NB4 (cell line): ENCODE results near the gene GPR68.
A peak's percentile ranks its signal among the peaks of the same experiment; 100 is the strongest.

Experiments used
- DNase-seq: peaks from one replicate; pipeline ENCODE4 v3.0.0; 2010; ENCODE audit warnings: low read depth
- H3K4me3 ChIP-seq: one replicate; pipeline ENCODE4 v1.5.1; 2011; ENCODE audit warnings: mild to moderate bottlenecking, low read depth, low read length, moderate library complexity
- MYC ChIP-seq: IDR thresholded peaks from 2 replicates; pipeline ENCODE4 v1.6.1; 2011; ENCODE audit warnings: low read depth, low read length
- POLR2A ChIP-seq: IDR thresholded peaks from 2 replicates; pipeline ENCODE4 v1.6.1; 2011; ENCODE audit warnings: mild to moderate bottlenecking; ENCODE audit not compliant: insufficient read length; ENCODE audit errors: extremely low read depth
- TF ChIP-seq, protein P1 (sequence below): IDR thresholded peaks from one replicate; pipeline ENCODE4 v1.5.1; 2012; ENCODE audit warnings: low read depth, low read length
- TF ChIP-seq, protein P2 (sequence below): IDR thresholded peaks from 2 replicates; pipeline ENCODE4 v1.6.1; 2011; ENCODE audit warnings: low read depth, low read length

Gene GPR68

GRCh38 chr14:91290986-91291385, 46.5 kb upstream of the GPR68 start:
- TF ChIP-seq POLR2A (no peak), MYC (no peak)
- TF ChIP-seq, protein P1, sequence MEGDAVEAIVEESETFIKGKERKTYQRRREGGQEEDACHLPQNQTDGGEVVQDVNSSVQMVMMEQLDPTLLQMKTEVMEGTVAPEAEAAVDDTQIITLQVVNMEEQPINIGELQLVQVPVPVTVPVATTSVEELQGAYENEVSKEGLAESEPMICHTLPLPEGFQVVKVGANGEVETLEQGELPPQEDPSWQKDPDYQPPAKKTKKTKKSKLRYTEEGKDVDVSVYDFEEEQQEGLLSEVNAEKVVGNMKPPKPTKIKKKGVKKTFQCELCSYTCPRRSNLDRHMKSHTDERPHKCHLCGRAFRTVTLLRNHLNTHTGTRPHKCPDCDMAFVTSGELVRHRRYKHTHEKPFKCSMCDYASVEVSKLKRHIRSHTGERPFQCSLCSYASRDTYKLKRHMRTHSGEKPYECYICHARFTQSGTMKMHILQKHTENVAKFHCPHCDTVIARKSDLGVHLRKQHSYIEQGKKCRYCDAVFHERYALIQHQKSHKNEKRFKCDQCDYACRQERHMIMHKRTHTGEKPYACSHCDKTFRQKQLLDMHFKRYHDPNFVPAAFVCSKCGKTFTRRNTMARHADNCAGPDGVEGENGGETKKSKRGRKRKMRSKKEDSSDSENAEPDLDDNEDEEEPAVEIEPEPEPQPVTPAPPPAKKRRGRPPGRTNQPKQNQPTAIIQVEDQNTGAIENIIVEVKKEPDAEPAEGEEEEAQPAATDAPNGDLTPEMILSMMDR, result no peak
- TF ChIP-seq, protein P2, sequence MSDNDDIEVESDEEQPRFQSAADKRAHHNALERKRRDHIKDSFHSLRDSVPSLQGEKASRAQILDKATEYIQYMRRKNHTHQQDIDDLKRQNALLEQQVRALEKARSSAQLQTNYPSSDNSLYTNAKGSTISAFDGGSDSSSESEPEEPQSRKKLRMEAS, result no peak
- H3K4me3 ChIP-seq, result no peak overlapping the region

DNA sequence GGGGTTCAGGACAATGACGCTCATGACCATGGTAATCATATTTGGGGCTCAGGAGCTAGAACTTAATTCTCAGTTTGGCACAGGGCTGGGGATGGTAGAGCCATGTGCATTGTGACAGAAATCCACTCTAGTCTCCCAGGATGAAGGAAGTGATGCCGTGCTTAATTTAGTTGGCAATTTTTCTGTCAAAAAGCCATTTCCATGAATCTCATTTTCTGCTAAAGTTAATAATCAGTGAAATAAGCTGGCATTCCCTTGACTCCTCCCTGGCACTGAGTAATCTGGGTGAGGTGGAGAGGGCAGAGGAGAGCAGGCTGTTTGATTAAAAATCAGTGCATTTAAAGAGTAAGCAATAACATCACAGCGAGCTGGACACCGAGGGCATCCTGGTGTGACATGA, 45.0 kb upstream of the GPR68 start:
- DNase-seq, result no peak
- TF ChIP-seq MYC (no peak), POLR2A (no peak)
- TF ChIP-seq, protein P1, result no peak
- TF ChIP-seq, protein P2, result no peak
- no peak overlapping the region for H3K4me3 ChIP-seq

More at GRCh38 chr14:91290986-91291385, 46.5 kb upstream of the GPR68 start:
- DNase-seq, result no peak

GRCh38 chr14:91288876-91289275, 44.4 kb upstream of the GPR68 start:
- TF ChIP-seq, protein P1, result no peak
- no peak for TF ChIP-seq POLR2A
- TF ChIP-seq, protein P2, result no peak
- no peak for TF ChIP-seq MYC
- no peak overlapping the region for H3K4me3 ChIP-seq
- no peak for DNase-seq

DNA sequence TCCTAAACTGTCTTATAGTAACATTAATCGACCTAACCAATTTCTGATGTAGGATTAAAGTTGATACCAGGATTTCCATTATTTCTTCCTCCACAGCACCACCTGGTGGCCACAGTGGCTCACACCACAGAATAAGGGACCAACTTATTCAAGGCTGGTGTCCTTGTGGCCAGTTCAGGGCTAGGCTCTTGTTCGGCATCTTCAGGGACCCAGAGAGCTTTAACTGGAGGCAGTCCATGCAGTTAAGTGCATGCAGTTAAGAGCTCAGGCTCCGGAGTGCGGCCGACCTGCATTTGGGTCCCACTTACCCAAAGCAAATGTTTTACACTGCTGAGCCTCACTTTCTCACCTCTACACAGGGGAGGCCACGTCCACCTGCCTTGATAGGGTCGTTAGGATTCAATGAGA, 42.0 kb upstream of the GPR68 start:
- peak; percentile 78 for DNase-seq
- no peak overlapping the region for H3K4me3 ChIP-seq
- TF ChIP-seq, protein P2, result no peak
- no peak for TF ChIP-seq MYC
- TF ChIP-seq, protein P1, result peak; percentile 79

DNA sequence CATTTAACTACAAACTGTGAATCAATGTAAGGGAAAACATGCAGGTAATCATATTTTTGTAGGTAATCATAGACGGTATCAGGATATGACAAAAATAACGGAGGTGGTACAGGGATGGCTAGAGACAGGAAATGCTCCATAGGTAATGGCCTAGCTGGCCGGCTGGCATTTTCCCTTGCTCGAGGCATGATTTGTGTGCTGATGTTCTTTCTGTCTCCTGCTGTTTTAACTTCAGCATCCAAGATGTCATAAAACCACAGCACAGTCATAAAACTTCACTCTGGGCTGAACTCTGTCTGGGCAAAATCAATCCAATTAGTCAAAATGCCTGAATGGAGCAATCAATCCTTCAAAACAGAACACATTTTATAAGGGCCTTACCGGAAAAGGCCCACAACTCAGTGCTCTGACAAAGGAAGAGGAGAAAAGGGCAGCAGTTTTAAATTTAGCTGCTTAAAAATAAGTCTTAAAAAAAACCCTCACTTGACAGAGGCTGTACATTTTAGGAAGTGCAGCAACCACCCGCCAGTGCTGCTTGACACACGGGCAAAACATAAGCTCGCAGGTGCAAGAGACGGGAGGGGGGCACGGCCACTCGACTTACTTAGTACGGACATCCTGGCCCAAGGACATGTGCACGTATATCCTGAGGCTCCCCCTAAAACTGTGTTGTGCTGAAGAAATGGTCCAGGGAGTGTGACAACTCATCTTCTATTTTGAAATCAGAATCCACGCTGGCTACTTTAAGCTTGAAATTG, 40.5 kb upstream of the GPR68 start:
- TF ChIP-seq POLR2A (no peak), MYC (no peak)
- TF ChIP-seq, protein P1, result no peak
- no peak overlapping the region for H3K4me3 ChIP-seq
- no peak for DNase-seq
